Neural progenitor cell (in vitro differentiated cells): Measurements from ENCODE around the gene LMX1B. TPM values are rescaled to one million over a fixed set of nuclear protein-coding genes. Genes with fewer than 3 reads are reported as not detected.
A peak's percentile ranks its signal among the peaks of the same experiment; 100 is the strongest.

Experiments
- DNase-seq: peaks from one replicate; pipeline ENCODE4 v3.0.0-alpha.2; 2016; ENCODE audit warnings: low spot score
- H2AFZ ChIP-seq: fragments of 200-600 bp; sonication (generic); replicated peaks from 2 replicates; pipeline ENCODE4 v1.6.1; 2016; ENCODE audit warnings: antibody characterized with exemption
- H3F3A ChIP-seq: fragments of 200-600 bp; sonication (generic); 2 replicates; pipeline ENCODE4 v1.6.1; 2016; ENCODE audit warnings: antibody characterized with exemption, low read depth
- H3K27ac ChIP-seq: fragments of 200-600 bp; sonication (generic); 2 replicates; pipeline ENCODE4 v1.5.1; 2016; ENCODE audit warnings: mild to moderate bottlenecking
- H3K27me3 ChIP-seq: fragments of 200-600 bp; sonication (generic); 2 replicates; pipeline ENCODE4 v1.6.1; 2016; ENCODE audit warnings: mild to moderate bottlenecking, moderate library complexity
- H3K36me3 ChIP-seq: fragments of 200-600 bp; sonication (generic); 2 replicates; pipeline ENCODE4 v1.5.1; 2016
- H3K4me1 ChIP-seq: fragments of 200-600 bp; sonication (generic); 2 replicates; pipeline ENCODE4 v1.6.1; 2016; ENCODE audit warnings: mixed run types
- H3K4me2 ChIP-seq: fragments of 200-600 bp; sonication (generic); 2 replicates; pipeline ENCODE4 v1.6.1; 2016
- H3K4me3 ChIP-seq: fragments of 200-600 bp; sonication (generic); 2 replicates; pipeline ENCODE4 v1.5.1; 2016
- H3K79me2 ChIP-seq: fragments of 200-600 bp; sonication (generic); 2 replicates; pipeline ENCODE4 v1.6.1; 2016; ENCODE audit warnings: low read depth
- H3K9ac ChIP-seq: fragments of 200-600 bp; sonication (generic); 2 replicates; pipeline ENCODE4 v1.6.1; 2016
- H3K9me3 ChIP-seq: fragments of 200-600 bp; sonication (generic); 2 replicates; pipeline ENCODE4 v1.5.1; 2016; ENCODE audit warnings: low read depth
- H4K20me1 ChIP-seq: fragments of 200-600 bp; sonication (generic); 2 replicates; pipeline ENCODE4 v1.6.1; 2016; ENCODE audit warnings: low read depth
- H3K27ac Mint-ChIP-seq: 3 replicates; pipeline ENCODE4 v1.8.0; 2021; ENCODE audit warnings: mixed read lengths
- H3K27me3 Mint-ChIP-seq: 2 replicates; pipeline ENCODE4 v1.8.0; 2022; ENCODE audit warnings: low read depth, mild to moderate bottlenecking, inconsistent platforms, moderate library complexity, mixed read lengths; ENCODE audit not compliant: insufficient read depth
- H3K36me3 Mint-ChIP-seq: 3 replicates; pipeline ENCODE4 v1.8.0; 2021; ENCODE audit warnings: mixed read lengths
- H3K4me1 Mint-ChIP-seq: 3 replicates; pipeline ENCODE4 v1.8.0; 2021; ENCODE audit warnings: mixed read lengths
- H3K4me3 Mint-ChIP-seq: 3 replicates; pipeline ENCODE4 v1.8.0; 2021; ENCODE audit warnings: mild to moderate bottlenecking, moderate library complexity, mixed read lengths
- H3K9me3 Mint-ChIP-seq: 3 replicates; pipeline ENCODE4 v1.8.0; 2020; ENCODE audit warnings: mixed read lengths
- EZH2 ChIP-seq: fragments of 200-600 bp; sonication (generic); IDR thresholded peaks from 2 replicates; pipeline ENCODE4 v1.6.1; 2017; ENCODE audit warnings: antibody characterized with exemption, mild to moderate bottlenecking, moderate library complexity
- EZH2phosphoT487 ChIP-seq: fragments of 200-600 bp; sonication (generic); IDR thresholded peaks from 2 replicates; pipeline ENCODE4 v1.6.1; 2017; ENCODE audit warnings: antibody characterized with exemption
- total RNA-seq: library from RNA; depleted of rRNA; stranded (reverse); fragments of >200 nt; gene quantifications from 2 replicates; pipeline ENCODE4 v1.2.3, GENCODE V29; 2015; ENCODE audit warnings: low replicate concordance
- TF ChIP-seq, protein P1 (sequence below): fragments of 200-600 bp; sonication (generic); IDR thresholded peaks from 2 replicates; pipeline ENCODE4 v1.5.1; 2017; ENCODE audit warnings: antibody characterized with exemption, mild to moderate bottlenecking

The LMX1B gene
- total RNA-seq, 1 donor from 2014 or later, result 0.19 TPM

DNA sequence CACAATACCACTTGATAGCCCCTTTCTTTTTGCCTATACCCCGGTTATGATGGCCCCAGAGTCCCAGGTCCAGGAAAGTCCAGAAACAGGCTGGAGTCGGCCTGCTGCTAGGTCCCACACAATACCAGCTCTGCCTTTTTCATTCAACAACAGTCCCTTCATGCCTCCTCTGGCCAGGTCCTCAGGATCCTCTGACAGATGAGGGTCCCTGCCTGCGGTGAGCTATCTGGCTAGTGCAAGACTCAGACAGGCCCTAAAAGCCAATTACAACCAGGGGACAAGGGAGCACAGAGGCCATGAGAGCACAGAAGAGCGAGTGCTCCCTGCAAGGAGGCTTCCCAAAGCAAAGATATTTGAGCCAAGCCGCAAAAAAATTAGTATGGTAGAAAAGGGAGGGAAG is 106.3 kb downstream of the LMX1B start:
- Histone ChIP-seq H3K36me3 (no peaks in the 10 kb centered on the region), H3K4me1 (peaks cover 17% of the 10 kb centered on the region), H3K79me2 (no peaks in the 10 kb centered on the region), H3K27ac (no peak overlapping the region), H3F3A (peaks cover 31% of the 10 kb centered on the region), H3K9me3 (no peaks in the 10 kb centered on the region), H4K20me1 (peaks cover 6% of the 10 kb centered on the region), H3K4me2 (peak overlapping the region; percentile 59), H3K9ac (no peak overlapping the region), H3K4me3 (no peak overlapping the region), H3K27me3 (peaks cover 60% of the 10 kb centered on the region), H2AFZ (no peak overlapping the region)
- TF ChIP-seq EZH2 (no peak), EZH2phosphoT487 (no peak)
- TF ChIP-seq, protein P1, sequence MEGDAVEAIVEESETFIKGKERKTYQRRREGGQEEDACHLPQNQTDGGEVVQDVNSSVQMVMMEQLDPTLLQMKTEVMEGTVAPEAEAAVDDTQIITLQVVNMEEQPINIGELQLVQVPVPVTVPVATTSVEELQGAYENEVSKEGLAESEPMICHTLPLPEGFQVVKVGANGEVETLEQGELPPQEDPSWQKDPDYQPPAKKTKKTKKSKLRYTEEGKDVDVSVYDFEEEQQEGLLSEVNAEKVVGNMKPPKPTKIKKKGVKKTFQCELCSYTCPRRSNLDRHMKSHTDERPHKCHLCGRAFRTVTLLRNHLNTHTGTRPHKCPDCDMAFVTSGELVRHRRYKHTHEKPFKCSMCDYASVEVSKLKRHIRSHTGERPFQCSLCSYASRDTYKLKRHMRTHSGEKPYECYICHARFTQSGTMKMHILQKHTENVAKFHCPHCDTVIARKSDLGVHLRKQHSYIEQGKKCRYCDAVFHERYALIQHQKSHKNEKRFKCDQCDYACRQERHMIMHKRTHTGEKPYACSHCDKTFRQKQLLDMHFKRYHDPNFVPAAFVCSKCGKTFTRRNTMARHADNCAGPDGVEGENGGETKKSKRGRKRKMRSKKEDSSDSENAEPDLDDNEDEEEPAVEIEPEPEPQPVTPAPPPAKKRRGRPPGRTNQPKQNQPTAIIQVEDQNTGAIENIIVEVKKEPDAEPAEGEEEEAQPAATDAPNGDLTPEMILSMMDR, result no peak
- no peaks in the 10 kb centered on the region for H3K9me3 Mint-ChIP-seq
- H3K36me3 Mint-ChIP-seq, result no peaks in the 10 kb centered on the region
- H3K27ac Mint-ChIP-seq, result peak overlapping the region; percentile 99
- H3K4me1 Mint-ChIP-seq, result peaks cover 39% of the 10 kb centered on the region
- peak overlapping the region; percentile 39 for H3K4me3 Mint-ChIP-seq
- peaks cover 35% of the 10 kb centered on the region for H3K27me3 Mint-ChIP-seq
- no peak for DNase-seq

DNA sequence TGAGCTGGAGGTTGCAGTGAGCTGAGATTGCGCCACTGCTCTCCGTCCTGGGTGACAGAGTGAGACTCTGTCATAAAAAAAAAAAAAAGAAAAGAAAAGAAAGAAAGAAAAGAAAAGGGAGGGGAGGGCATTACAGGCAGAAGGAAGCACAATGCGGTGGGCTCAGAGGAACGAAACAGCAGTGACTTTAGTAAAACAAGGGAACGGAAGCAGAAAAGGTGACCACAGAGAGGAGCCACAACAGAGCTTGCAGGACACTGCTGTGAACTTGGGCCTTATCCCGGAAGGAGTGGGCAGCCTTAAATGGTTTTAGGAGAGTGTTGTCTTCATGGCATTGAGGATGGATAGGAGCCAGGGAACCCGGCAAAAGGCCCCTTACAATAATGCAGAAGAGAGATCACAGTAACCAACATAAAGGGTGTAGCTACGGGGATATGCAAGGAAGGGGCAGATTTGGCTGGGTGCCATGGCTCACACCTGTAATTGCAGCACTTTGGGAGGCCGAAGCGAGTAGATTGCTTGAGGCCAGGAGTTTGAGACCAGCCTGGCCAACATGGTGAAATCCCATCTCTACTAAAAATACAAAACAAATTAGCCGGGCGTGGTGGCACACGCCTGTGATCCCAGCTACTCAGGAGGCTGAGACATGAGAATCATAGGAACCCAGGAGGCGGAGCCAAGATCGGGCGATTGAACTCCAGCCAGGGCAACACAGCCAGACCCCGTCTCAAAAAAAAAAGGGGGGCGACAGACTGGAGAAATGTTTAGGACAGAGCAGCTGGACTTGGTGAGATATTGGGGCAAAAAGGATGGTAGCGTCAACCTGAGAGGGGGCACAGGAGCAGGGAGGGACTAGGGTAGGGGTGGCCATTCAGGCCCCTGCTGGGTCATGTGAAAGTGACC is 107.2 kb downstream of the LMX1B start:
- Mint-ChIP-seq H3K9me3 (no peaks in the 10 kb centered on the region), H3K27ac (peak overlapping the region; percentile 99), H3K36me3 (no peaks in the 10 kb centered on the region), H3K4me3 (peak overlapping the region; percentile 69), H3K4me1 (peaks cover 39% of the 10 kb centered on the region), H3K27me3 (peaks cover 35% of the 10 kb centered on the region)
- H3K9me3 ChIP-seq, result no peaks in the 10 kb centered on the region
- no peak overlapping the region for H3K4me2 ChIP-seq
- H3K4me1 ChIP-seq, result peaks cover 17% of the 10 kb centered on the region
- TF ChIP-seq, protein P1, result no peak
- TF ChIP-seq EZH2phosphoT487, result no peak
- no peak for TF ChIP-seq EZH2
- no peak overlapping the region for H2AFZ ChIP-seq
- H3K9ac ChIP-seq, result no peak overlapping the region
- no peak overlapping the region for H3K4me3 ChIP-seq
- peaks cover 60% of the 10 kb centered on the region for H3K27me3 ChIP-seq
- no peaks in the 10 kb centered on the region for H3K79me2 ChIP-seq
- no peaks in the 10 kb centered on the region for H3K36me3 ChIP-seq
- DNase-seq, result no peak
- peaks cover 6% of the 10 kb centered on the region for H4K20me1 ChIP-seq
- H3K27ac ChIP-seq, result no peak overlapping the region
- H3F3A ChIP-seq, result peaks cover 31% of the 10 kb centered on the region

DNA sequence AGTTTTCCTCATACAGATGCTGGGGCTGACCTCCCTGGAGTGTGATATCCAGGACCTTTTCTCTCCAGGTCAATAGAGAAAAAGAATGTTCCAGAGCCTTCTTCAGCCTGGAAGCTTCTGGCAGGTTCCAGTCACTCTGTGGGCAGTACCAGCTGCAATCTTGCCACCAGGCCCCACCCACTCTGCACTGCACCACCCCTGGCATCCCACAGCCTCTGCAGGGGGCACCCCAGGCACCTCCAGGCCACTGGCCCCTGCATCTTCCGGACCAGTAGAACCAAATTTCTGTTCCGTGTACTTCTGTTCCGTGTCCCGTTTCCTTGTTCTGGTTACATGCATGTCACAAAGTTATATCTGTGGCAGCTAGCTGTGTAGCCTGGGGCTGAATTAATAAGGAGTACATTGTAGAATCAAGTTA is 107.8 kb downstream of the LMX1B start:
- H3K9me3 Mint-ChIP-seq, result no peaks in the 10 kb centered on the region
- no peak for DNase-seq
- Histone ChIP-seq H3K27ac (no peak overlapping the region), H3K4me1 (peaks cover 17% of the 10 kb centered on the region), H4K20me1 (peaks cover 6% of the 10 kb centered on the region), H3K4me3 (no peak overlapping the region), H3K36me3 (no peaks in the 10 kb centered on the region), H2AFZ (no peak overlapping the region), H3K4me2 (peak overlapping the region; percentile 83), H3K9me3 (no peaks in the 10 kb centered on the region), H3K79me2 (no peaks in the 10 kb centered on the region), H3K9ac (no peak overlapping the region), H3K27me3 (peaks cover 60% of the 10 kb centered on the region), H3F3A (peaks cover 31% of the 10 kb centered on the region)
- peak overlapping the region; percentile 77 for H3K4me3 Mint-ChIP-seq
- peak overlapping the region; percentile 23 for H3K27ac Mint-ChIP-seq
- TF ChIP-seq, protein P1, result no peak
- TF ChIP-seq EZH2 (no peak), EZH2phosphoT487 (no peak)
- H3K36me3 Mint-ChIP-seq, result no peaks in the 10 kb centered on the region
- H3K4me1 Mint-ChIP-seq, result peaks cover 39% of the 10 kb centered on the region
- peaks cover 32% of the 10 kb centered on the region for H3K27me3 Mint-ChIP-seq
